ENCODE results near the gene C1QC.
A peak's percentile ranks its signal among the peaks of the same experiment; 100 is the strongest.

The C1QC gene

DNA sequence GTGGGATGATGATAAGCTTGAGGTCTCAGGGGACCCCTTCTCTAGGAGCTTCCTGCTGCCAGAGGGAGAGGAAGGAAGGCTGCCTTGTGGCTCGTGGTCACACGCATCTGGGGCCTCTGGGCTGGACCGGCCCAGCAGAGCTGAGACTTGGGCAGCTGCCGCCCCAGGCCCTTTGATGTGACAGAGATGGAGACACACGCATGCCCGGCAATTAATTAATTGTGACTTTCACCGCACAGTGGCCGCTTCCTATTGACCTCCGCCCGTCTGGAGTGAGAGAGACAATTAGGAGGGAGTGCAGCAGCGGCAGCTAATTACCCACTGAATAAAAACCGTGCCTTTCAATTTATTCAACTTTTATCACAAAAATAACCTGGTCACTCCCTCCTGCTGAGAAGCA lies 23.6 kb upstream of the C1QC start:
- DNase-seq: no peak

DNA sequence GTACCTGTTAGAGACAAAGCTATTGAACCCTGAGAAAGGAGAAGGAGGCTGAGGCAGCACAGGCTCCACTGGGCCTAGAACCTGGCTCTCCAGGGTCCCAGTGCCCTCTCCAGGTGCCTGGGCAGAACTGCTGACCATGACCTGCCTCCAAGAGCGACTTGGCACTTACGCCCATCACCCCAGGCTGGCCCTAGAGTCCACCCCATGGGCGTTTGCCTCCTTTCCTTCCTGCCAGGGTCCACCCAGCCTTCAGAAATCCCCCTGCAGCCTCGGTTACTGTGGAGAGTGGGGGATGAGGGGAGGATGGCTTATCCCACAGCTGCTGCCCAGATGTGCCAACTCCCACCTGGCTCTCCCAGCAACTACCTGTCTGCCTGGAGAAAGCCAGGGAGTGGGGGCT lies 21.7 kb upstream of the C1QC start:
- no peak for DNase-seq

DNA sequence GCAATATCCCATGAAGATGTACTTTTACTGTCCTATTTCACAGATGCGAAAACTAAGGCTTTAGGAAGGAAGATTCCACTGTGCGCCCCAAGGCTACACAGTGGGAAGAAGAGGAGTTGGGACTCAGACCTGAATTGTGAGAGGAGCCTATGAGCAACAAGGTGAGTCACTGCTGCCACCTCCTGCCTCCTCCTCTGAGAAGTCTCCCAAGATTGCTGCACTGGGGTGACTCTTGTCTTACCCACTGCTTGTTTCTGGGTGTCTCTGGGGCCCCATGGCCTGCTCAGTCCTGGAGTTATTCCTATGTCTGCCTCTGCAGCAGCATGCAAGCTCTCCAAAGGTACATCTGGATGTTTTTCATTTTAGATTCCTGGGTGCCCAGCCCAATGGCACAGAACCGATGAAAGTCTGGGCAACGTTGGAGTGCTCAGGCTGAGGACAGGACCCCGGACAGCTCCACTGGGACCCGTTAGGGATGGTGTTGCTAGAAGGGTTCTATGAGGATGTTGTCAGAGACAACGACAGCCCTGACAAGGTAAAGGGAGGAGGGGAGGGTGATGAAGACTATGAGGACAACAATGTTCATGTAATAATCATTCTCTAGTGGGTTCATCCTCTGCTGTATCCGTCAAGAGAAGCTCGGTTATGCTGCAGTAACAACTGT lies 18.0 kb upstream of the C1QC start:
- no peak for DNase-seq

DNA sequence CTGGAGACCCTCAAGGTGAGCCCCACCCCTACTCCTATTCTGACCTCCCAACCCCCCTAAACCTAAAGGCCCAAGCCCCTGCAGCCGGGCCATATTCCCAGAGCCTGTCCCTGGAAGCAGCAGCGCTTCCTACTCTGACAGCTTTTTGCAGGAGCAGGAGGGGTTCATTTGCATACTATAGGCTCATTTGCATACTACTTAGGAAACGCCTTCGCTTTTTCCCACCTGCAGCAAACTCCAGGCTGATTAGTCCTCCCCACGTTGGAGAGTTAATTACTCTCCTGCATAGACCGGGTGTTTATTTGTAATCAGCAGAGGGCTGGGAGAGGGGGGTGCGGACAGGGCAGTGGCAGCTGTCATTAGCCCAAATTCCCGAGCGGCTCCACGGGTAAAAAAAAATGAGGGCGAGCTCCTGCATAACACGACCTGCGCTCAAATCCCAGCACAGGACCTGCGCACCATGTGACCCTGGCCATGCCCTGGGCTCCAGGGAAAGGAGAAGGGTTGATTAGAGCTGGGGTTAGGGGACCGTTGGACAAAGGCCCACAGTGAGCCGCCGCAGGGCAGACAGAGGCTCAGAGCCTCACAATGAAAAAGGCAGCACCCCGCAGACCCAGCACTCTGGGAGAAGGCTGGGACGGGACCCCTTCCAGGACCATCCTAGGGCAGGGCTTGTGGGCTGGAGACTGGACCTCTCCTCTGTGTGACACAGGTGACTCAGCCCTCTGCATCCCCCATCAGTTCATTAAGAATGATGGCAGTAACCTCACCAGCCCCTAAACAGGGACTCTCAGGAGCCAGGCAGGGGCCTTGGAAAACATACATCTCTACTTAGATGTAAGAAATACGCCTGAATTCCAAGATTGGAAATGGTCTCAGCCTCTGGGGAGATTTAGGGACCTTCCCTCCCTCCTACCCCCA lies 16.9 kb upstream of the C1QC start:
- DNase-seq: no peak

DNA sequence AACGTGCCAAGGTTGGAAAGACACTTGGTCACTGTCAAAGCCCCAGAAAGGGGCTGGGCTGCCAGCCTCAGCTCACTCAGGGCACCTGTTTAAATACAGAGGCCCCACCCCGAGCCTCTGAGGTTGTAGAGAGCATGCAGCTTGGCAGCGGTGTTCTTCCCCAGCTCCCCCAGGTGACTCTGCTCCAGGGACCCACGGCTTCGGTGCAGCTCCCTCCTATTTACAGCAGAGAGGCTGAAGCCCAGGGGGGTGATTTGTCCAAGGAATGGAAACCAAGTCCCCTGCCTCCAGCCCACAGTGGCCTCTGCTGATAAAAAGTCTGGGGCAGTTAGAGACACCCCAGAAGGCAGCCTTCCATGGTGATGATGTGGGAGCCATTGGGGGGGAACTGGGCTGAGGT lies 16.1 kb upstream of the C1QC start:
- no peak for DNase-seq

DNA sequence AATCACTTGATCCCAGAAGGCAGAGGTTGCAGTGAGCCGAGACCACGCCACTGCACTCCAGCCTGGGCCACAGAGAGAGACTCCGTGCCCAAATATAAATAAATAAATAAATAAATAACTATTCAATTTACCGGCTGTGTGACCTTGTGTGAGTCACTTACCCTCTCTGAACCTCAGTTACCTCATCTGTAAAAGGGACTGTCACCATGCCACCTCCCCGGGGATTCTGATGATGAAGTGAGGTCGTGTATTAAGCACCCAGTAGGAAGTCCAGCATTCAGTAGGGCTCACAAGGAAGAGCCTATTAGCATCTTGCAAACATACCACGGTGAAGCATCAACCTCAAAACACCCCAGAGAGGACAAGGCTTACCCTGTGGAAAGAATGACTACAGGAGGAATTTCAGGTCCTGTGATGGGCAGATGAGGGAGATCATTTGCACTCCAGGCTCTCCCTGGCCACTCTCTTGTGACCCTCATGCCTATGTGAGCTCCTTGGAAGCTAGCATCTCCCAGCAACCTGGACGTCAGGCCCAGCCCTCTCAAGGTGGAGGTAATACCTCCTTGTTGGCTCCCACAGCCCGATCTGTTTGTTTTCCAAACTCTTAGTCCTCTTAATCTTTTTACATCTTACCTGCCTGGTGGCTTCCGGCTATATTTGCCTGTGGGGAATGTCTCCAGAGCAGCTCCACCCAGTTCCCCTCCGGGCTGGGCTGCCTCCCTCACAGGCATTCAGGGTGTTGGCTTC lies 14.6 kb upstream of the C1QC start:
- DNase-seq: no peak

DNA sequence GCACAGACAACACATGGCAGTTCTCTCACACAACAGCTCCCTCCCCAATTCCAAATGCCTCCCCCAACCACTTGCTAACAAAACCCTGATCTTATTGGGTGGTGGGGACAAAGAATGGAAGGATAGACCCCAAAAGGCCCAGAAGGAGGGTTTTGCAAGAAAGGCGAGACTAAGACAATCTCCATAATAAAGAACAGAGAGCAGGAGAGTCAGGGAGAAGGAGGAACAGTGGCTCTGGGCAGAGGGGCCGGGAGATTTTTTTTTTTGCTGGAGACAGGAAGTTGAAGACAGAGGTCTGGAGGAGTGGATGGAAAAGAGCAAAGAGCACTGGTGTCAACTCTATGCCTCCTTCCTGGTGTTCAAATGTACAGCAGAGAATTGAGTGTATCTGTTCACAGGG lies 13.5 kb upstream of the C1QC start:
- DNase-seq: no peak

DNA sequence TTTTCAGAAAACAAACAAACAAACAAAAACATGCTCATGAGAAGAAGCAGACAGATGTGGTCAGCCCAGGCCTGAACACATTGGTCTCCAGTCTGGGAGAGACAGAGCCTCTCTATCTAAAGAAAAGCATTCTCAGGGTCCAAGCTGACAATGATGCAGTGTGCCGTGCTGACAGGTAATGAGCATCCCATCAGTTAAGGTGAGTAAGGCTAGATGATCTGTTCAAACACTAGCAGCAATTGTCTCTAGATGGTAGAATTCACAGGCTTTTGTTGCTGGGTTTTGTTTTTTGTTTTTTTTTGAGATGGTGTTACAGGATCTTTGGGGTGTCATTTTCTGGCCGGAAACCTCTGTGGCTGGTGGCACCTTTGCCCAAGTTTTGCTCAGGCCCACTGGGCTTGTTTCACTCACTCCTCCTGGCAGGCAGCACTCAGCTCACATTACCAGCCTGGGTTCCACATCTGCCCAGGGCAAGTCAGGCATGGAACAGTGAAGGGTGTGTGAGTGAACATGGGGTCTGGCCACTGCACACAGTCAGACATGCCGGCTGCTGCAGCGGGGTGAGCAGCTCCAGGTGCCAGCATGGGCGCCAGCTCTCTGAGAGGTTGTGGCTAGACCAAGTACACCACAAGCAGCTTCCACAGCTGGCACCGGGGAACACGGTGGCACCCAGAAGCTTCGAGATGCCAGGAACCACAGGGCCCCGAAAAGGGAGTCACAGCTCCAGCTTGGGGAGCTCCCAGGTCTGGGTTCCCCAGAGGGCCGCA lies 9.6 kb upstream of the C1QC start:
- no peak for DNase-seq

DNA sequence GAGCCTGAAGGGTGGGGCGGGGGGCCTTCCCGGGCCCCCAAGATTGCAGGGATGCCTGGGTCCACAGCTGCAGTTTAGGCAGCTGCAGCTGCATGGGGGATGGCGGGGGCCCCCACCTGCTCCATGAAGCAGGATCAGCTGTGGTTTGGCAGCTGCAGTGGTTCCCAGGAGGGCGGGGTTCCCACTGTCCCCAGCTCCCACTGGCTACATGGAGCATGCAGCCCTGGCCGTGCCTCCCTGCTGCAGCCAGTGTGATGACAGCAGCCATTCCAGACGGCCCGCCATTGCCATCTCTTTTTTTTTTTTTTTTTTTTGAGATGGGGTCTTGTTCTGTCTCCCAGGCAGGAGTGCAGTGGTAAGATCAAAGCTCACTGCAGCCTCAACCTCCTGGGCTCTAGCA lies 8.0 kb upstream of the C1QC start:
- no peak for DNase-seq

DNA sequence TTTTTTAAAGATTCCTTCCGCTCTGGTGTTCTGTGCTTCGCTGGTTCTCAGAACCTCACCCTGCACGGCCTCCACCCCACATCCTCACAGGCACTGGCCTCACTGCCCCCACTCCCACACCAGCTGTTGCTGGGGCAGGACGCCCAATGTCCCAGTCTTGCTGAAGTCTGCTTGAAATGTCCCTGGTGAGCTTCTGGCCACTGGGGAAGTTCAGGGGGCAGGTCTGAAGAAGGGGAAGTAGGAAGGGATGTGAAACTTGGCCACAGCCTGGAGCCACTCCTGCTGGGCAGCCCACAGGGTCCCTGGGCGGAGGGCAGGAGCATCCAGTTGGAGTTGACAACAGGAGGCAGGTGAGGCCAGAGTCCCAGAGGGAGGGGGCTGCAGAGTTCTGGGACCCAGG lies 7.1 kb upstream of the C1QC start, which contains the start of gene C1QA:
C1QA (plus strand) TSS at position 276 of the 400 bp plus-strand sequence. CDS start 989 bp downstream, outside the sequence.
- DNase-seq: no peak

DNA sequence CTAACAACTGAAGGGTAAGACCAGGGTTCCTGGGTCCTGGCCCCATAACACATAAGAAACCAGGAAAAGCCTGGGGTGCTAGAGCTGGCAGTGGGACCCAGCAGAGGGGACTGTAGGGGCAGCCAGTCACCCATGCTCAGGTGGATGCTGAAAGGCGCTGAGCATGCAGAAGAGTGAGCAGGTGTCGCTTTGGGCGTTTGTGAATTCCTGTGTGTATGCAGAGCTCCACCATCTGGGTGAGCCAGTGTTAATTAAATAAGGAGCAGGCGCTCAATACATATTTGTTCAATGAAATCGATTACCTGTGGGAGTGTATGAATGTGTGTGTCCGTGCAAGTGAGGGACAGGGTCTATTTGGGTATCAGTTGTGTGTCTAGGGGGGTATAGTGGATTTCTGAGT lies 6.5 kb upstream of the C1QC start:
- no peak for DNase-seq

DNA sequence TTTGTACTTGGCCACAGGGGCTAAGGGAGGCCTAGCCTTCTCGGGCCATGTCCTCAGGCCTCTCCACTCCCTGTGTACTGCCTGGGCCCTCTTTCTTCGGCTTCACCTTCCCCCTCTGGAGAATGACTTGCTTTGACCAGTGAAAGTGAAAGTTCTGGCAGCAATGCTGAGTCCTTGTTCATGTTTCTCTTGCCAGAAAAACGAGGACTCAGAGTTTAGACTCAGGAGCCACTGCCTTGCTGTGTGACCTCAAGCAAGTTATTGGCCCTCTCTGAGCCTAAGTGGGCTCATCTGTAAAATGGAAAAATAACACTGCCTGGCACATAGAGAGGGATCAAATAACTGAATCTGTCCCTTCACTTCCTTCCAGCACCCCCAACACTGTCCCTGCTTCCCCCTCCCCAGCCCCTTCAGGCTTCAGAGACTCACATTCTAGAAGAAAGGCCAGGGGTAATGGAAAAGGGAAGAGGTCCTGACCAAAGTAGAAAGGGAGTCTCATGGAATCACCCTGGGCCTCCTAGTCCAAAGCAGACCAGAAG lies 5.5 kb upstream of the C1QC start:
- DNase-seq: no peak

DNA sequence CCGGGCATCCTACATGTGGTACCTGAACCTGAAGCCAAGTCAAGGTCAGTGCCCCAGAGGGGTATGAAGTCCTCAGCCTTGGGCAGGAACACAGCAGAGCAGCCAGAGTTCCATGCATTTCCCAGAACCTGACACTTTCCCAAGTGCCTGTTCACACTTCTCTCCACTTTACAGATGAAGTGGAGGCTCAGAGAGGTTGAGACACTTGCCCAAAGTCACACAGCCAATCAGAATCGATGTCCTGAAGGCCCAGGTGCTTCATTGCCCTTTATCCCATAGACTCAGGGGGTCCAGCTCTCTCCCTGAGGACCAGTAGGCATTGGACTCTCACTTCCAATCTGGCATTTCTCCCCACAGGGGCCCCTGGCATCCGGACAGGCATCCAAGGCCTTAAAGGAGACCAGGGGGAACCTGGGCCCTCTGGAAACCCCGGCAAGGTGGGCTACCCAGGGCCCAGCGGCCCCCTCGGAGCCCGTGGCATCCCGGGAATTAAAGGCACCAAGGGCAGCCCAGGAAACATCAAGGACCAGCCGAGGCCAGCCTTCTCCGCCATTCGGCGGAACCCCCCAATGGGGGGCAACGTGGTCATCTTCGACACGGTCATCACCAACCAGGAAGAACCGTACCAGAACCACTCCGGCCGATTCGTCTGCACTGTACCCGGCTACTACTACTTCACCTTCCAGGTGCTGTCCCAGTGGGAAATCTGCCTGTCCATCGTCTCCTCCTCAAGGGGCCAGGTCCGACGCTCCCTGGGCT lies 4.8 kb upstream of the C1QC start:
- no peak for DNase-seq

DNA sequence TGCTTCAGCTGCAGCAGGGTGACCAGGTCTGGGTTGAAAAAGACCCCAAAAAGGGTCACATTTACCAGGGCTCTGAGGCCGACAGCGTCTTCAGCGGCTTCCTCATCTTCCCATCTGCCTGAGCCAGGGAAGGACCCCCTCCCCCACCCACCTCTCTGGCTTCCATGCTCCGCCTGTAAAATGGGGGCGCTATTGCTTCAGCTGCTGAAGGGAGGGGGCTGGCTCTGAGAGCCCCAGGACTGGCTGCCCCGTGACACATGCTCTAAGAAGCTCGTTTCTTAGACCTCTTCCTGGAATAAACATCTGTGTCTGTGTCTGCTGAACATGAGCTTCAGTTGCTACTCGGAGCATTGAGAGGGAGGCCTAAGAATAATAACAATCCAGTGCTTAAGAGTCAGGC lies 4.1 kb upstream of the C1QC start:
- DNase-seq: no peak

DNA sequence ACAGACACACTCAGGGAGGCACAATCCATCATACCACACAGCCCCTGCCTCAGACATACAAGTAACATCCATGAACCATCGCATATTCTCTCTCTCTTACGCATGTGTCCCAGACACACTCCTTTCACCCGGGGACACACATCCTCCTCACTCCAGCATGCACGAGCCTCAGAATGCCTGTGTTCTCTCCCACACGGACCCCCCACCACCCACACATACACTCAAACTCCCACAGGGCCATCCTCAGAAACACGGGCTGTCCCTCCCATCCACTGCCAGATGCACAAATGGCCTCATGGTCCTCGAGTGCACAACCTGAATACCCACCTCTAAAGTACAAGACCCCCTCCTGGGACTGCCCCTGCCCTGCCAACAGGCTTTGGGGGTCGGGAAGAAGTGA lies 2.2 kb upstream of the C1QC start:
- no peak for DNase-seq

DNA sequence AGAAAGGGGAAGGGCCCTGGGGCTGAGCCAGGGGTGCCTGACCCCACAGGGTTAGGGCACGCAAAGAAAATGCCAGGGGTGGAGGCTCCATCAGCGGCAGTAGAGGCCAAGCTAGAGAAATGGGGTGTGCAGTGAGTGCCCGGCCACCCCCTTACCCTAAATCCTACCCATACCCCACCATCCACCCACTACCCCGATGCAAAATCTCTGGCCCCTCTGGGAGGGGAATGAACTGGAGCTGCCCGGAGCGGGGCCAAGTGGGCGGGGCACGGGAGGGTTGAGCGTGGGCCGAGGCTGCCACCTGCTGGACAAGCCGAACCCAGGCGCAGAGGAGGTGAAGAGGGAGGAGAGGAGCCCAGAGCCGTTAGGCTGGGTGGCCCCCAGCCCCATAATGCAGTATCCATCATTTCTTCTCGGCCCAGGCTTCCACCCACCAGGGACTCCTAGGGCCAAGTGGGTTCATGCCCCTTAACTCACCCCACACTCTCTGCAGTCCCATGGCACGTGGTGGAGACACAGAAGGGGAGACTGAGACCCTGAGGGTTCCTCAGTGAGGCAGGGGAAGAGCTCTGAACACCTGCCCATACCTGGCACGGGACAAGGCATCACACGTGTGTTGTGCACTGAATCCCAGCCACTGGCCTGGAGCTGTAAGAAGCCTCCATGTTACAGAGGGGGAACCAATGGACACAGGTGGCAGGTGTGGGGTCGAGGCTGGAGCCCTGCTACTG lies 1.4 kb upstream of the C1QC start:
- DNase-seq: peak; percentile 8

DNA sequence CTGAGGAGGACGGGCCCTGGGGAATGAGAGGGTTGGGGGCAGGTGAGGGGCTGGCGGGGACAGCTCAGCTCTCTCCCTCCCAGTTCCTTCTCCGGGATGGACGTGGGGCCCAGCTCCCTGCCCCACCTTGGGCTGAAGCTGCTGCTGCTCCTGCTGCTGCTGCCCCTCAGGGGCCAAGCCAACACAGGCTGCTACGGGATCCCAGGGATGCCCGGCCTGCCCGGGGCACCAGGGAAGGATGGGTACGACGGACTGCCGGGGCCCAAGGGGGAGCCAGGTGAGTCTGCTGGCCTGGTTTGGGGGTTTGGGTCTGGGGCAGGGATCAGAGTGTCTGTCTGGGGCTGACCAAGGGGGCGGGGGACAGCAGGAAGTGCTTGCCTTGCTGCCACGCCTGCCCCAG lies 495 bp downstream of the C1QC start:
- no peak for DNase-seq

DNA sequence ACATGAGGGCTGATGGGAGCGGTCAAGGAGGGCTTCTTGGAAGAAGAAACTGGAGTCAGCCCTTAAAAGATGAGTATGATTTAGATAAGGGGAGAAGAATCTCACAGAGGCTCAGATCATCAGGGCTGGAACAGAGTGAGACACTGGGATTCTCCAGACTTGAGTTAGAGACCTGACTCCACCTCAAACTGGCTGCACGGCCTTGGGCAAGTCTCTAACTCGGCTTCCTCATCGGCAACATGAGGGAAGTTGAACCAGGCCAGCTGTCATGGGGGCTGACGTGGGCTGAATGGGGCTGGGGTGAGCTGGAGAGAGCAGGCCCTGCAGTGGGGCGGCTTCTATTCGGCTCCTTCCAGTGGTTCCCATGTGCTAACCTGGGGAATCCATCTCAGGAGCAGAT lies 2.5 kb downstream of the C1QC start:
- DNase-seq: no peak

DNA sequence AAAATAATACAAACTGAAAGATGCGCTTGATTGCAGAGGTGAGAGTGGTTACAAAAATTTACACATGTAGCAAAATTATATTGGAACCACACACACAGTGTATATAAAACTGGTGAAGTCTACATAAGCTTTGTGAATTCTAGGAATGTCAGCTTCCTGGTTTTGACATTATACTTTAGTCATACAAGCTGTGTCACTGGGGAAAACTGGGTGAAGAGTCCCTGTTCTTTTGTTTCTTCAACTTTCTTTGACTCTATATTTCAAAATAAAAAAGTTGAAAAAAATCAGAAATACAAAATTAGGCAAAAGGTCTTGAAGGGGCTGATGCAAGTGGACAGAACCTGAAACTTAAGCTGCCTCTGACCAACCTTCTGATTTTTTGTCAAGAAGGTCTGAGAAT lies 3.0 kb downstream of the C1QC start:
- no peak for DNase-seq

DNA sequence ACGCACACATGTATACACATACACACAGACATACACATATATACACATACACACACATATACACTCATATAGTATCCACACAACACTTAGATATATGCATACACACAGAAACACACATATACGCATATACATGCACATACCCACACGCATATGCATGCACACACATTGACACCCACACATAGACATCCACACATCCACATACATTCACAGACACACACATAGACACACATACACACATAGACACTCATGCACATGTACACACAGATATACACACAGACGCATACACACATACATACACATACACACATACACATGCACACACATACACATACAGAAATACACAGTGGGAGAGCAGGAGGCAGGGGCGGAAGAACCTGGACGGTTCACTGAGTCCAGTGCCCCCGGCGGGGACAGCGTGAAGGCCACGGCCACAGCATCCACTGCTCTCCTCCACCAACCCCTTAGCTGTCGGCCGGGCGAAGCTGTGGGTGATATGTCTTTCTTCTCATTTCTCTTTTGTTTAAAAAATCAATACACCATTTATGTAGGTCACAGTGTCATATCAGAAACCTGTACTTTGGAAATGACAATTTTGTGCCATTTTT lies 6.8 kb downstream of the C1QC start:
- no peak for DNase-seq
